GM19193 (cell line): ENCODE data around the gene RBBP7.

Experiments used
- POLR2A ChIP-seq: IDR thresholded peaks from 4 replicates; pipeline ENCODE4 v1.6.1; 2011; ENCODE audit not compliant: insufficient read depth, insufficient read length; ENCODE audit errors: extremely low read depth

RBBP7 gene

DNA sequence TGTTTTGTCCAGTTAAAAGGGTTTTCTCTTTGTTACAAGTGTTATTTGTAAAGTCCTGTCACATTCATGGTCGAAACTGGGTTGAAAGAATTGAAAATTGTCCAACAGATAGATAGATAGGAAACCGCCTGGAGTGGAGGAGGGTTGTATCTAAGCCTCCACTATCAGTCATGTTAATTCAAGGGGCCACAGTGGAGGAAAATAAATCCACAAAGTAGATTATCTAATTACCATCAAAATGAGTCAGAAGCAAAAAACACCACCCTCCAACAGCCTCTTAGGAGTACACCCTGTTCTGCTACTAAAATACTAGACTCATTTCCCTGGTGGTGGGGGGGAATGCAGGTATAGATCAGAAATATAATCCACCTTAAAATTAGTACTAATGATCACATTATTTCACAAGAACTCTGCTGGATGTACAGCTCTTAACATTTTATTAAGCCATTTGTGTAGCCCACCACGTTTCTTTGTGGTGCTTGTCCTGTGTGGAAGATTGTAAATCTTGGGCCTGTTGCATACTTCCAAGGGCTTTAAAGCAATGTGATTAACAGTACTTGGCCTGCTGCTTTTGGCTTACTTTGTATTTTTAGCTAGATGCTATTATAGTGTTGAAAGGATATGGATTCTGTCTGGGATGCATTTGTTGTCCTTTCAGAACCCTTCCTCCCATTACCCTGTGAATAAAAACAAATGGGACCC is 26.8 kb downstream of the RBBP7 start:
- TF ChIP-seq POLR2A, result no peak

DNA sequence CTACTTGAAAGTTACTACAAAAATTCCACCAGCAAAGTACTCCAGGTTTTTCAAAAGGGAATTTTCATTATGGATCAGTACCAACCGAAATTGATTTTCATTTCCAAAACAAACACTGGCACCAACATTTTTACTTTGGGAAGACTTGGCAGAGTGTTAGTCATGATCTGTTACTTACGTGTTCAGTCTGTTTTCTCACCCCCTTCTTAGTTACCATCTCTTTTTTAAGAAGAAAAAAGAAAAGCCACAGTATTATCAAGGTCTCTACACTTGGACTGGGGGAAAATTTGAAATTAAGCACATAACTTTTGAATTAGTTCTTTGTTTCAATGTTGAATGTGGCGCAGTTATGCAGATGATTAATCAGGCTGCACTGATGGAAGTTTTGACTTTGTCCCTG is 27.5 kb downstream of the RBBP7 start:
- no peak for TF ChIP-seq POLR2A

DNA sequence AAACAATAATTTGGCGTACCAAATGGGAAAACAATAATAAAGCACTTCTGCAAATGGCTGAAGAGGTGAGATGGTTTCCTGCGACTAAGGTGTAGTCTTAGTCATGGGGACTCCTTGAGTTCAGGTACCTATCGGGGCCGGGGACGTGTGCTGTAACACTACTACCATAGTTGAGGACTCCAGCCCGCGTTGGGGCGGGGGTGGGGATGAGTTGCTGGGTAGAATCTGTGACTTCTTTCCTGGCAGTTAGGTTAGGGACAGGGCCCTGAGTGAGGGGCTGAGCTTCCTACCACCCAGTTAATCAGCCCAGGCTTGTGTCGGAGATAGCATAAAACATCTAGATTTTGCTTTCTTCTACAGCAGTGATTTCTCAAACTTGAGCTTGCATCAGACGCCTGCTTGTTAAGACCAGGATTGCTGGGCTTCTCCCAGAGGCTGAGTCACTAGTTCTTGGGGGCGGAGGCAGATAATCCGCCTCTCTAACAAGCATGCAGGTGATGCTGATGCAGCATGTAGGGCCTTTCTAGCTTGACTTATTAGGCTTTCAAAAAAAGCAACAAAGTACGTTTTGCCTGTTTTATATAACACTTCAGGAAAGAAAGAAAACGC is 30.2 kb downstream of the RBBP7 start:
- TF ChIP-seq POLR2A, result no peak

DNA sequence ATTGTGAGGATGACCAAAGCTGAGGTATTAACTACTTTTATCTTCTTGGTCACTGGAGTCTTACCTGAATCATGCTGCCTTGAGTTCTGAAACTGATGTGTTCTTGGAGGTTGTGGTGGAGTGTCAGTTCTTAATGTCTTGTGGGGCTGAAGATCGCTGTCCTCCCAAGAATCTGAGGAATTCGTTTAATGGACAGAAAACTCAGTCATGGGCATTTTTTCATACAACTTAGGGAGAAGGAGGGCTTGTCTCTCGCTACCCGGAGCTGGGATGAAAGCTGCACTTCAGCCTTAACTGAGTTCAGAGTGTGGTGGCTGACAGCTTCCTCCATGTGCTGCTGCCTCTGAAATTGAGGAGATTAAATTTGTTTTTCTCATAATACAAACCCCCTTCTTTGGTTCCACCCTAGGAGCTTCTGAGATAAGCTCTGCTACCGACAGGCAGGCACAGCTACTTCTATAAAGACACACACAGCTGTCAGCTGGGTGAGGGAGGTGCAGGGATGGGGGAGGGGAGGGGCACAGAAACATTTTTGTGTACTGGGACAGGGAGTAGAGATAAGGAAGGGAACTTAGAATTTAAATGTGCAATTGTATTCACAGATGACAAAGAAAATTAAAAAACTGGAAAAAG is 30.8 kb downstream of the RBBP7 start:
- TF ChIP-seq POLR2A, result no peak

DNA sequence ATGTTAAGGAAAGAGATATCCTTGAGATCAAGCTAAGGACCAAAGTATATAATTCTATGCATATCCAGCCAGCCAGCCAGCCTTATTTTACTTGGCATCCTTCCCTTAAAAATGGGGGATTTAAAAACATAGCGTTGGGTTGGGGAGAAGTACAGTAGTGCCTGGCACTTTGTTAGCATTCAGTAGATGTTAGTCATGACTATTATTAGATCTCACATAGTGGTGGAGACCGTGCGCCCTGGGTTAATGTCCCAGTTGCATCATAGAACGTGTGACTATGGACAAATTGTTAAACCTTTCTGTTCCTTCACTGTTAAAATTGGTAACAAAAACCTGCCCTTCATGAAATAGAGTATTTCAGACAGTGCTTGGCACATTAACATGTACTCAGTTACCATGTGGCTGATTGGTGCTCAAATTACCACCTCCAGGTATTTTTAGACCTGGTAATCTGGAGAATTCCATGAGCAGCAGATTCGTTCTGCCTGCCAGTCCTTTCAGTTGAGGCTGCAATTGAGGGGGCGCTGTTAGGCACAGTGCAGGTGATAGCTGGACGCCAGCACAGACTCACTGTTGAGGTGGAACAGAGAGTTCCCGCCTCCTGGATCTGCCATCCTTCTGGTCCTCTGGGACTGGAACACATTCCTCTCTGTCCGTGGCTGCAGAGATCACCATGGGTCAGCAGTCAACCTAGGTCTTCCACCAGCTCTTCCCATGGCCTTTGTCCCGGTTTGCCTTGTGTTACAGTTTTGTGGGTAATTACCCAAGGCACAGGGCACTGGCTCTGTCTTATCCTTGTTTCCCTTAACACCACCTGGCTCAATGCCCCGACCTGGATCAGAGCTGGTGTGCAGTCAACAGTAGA is 31.7 kb downstream of the RBBP7 start:
- no peak for TF ChIP-seq POLR2A

DNA sequence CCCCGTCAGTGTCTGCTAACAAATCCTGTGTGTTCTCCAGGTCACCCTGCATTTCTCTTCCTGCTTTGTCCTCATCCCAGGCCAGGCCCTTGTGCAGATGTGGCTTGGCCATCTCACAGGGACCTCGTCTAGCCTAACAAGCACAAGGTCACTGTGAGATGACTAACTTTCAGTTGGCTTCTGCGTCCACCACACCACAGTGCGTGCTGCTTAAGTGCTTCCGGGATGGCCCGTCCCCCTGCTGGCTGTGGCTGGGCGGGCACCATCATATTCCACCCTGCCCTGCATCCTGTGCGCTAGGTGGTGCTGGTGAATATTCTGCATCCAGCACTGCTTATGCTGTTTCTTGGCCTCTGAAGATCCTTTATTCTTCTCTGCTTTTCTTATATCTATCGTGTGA is 33.8 kb downstream of the RBBP7 start:
- peak; percentile 23 for TF ChIP-seq POLR2A

DNA sequence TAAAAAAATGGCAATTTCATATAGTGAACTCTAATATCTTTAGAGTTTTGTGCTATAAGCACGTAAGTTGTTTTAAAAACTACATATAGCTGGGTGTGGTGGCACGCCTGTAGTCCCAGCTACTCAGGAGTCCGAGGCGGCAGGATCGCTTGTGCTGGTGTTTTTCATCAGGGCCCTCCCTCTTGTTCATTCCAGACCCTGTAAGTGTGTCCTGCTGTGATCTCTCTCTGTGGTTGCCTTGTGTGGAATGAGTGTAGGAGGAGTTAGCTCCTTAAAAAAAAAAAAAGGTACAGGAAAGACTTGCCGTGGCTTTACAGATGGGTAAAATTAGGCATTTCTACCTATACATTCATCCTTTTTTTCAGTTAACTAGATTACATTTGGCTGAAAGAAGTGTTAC is 35.4 kb downstream of the RBBP7 start:
- TF ChIP-seq POLR2A, result no peak

DNA sequence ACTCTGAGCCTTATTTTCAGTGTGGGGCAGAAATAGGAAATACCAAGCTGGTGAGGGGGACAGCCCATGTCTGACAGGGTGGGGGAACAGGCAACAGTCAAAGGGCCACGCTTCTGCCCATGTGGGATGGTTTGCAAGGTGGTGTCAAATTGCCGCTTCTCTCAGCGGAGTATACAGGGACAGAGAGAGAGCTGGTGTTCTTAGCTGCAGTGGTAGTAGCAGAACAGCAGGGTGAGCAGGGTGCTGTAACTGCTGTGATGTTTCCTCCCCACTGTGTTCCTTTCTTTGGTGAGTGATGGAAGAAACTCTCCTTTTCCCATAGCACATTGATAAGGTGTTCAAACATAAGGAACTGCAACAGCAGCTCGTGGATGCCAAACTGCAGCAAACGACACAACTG is 37.9 kb downstream of the RBBP7 start:
- no peak for TF ChIP-seq POLR2A

DNA sequence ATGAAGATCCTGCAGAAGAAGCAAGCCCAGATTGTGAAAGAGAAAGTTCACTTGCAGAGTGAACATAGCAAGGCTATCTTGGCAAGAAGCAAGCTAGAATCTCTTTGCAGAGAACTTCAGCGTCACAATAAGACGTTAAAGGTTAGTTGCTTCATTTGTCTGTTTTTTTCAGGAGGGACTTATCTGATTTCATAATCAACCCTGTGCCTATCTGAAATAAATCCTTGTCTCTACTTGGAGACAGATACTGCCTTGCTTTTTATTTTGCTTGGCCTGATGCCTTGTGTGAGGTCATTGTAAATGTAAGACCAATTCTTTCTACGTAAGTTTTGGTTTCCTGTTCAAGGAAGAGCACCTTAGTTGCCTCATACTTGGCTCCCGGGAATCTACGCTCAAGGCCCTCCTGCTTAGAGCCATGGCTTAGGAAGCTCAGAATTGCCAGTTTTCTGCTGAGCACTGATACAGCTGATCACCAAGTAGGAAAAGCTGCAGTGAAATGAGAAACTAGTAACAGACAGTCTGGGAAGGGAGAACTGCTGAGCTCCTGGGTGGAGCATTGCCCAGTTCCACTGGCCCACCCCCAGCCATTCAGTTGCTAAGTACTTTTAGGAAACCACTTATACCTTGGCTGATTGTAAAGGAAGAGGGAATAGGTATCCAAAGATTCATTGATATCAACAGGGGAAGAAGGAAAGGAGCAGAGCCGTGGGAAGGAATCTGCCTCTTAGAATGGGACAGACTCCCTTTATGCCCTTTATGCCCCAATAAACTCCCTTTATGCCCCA is 41.8 kb downstream of the RBBP7 start:
- TF ChIP-seq POLR2A, result no peak

DNA sequence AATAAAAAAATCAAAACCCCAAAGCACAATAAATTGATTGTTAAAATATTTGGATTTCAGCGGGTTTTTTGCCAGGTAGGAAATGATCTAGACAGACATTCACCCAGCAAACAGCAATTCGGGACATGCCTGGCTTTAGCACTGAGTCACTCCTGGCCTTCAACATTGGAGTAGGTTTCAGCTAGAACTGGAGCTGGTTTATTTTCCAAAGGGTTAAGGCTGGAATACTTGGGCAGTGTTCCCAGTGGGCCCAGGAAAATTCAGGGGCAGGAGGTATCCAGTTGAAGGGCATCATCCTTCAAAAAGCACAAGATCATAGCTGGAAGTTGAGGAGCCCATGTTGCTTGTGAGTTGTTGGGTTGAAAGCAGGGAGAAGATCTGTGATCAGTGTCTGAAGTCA is 42.9 kb downstream of the RBBP7 start:
- no peak for TF ChIP-seq POLR2A

DNA sequence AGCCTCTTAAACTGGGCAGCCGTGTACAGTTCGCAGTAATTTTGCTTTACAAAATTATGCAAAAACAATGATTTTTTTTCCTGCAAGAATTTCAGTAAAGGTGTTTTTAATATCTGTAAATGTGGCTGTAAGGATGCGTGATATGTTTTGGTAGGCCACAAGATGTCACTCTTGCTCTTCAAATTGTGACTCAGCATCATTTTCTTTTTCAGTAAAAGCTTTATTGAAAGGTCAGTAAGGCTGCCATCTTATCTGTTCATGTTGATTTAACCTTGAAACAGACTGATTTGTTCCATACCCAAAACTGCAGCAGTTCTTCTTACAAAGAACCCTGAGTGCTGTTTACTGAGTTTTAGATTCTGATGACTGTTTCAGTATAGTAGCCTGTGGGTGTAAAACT is 44.0 kb downstream of the RBBP7 start:
- no peak for TF ChIP-seq POLR2A

DNA sequence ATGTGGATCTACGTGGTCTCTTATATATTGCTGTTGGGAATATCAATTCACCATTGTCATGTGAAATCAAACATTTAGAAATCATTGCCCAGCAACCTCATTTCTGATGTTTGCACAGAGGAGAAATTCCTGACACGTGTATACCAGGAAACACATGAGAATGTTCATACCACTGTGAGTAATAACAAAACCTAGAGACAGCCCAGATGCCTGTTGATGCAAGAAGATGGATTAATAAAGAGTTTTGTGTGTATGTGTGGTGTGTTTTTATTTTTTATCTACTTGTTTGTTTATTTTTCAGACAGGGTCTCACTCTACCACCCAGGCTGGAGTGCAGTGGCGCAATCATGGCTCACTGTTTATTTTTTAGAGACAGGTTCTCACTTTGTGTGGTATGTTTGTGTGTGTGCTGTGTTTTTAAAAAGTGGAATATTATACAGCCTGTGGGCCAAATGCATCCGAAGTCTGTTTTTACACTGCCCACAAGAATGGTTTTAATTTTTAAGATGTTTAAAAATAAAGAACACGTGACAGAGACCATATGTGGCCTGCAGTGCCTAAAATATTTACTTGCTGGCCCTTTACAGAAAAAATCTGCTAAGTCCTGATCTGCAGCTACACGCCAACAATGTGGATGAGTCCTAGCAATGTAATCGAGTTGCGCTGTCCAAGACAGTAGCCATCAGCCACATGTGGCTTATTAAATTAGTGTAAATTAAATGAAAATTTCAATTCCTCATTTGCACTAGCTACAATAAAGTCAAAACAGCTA is 44.7 kb downstream of the RBBP7 start:
- no peak for TF ChIP-seq POLR2A

DNA sequence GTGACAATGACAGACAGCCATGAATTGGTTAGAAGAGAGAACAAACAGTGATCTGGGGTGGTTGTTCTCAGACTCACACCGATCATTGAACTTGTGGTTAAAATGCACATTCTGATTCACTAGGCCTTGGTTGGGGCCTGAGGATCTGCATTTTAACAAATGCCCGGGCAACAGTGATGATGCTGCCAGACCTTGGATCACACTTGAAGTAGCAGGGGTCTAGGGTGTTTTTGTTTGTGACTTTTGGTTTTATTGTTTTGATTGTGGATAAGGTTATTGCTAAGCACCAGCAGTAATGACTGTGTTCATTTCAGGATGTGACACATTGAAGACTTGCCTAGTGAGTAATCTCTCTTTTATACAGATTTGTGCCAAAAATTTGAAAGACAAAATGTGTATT is 47.4 kb downstream of the RBBP7 start:
- no peak for TF ChIP-seq POLR2A

DNA sequence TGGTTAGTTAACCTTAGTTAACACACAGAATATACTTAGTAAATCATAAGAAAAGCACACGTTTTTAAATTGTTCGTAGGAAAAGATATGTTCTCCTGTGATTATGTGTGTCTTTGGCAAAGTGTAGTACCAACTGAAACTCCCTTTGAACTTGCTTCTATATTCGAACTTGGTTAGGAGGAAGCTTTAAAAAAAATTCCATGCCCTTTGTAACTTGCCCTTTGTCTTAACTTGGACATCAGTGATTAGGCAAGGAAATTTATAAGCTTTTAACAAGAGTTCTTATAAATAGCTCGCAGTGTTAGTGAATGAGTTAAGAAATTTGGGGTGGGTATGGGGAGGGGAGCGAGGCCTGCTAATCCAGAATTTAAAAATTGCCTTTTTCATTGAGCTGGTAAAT is 50.5 kb downstream of the RBBP7 start:
- TF ChIP-seq POLR2A, result no peak
